GM23338 (cell line): ENCODE results near the gene PTPRC. TPM values are rescaled to one million over a fixed set of nuclear protein-coding genes. Genes with fewer than 3 reads are reported as not detected.

Experiments used
- ATAC-seq: fragments of 200-7000 bp; cut with Tn5 transposase; 3 replicates; pipeline ENCODE4 v1.9.1; 2020
- DNase-seq: peaks from one replicate; pipeline ENCODE4 v3.0.0-alpha.2; 2015; ENCODE audit warnings: low spot score
- H2AFZ ChIP-seq: fragments of 200-600 bp; sonication (generic); 2 replicates; pipeline ENCODE4 v1.8.0; 2016; ENCODE audit warnings: antibody characterized with exemption, mild to moderate bottlenecking, moderate library complexity
- H3F3A ChIP-seq: fragments of 200-600 bp; sonication (generic); replicated peaks from 2 replicates; pipeline ENCODE4 v1.8.0; 2017; ENCODE audit warnings: antibody characterized with exemption, mixed run types, low read depth
- H3K27ac ChIP-seq: fragments of 200-600 bp; sonication (generic); 2 replicates; pipeline ENCODE4 v1.6.1; 2016; ENCODE audit warnings: low read depth
- H3K27me3 ChIP-seq: fragments of 200-600 bp; sonication (generic); 2 replicates; pipeline ENCODE4 v1.8.0; 2016; ENCODE audit warnings: mild to moderate bottlenecking, mixed run types, moderate library complexity; ENCODE audit not compliant: insufficient read depth
- H3K36me3 ChIP-seq: fragments of 200-600 bp; sonication (generic); 2 replicates; pipeline ENCODE4 v1.8.0; 2016; ENCODE audit warnings: mild to moderate bottlenecking; ENCODE audit not compliant: insufficient read depth
- H3K4me1 ChIP-seq: fragments of 200-600 bp; sonication (generic); 2 replicates; pipeline ENCODE4 v1.8.0; 2016; ENCODE audit warnings: mild to moderate bottlenecking, moderate library complexity; ENCODE audit not compliant: insufficient read depth
- H3K4me2 ChIP-seq: fragments of 200-600 bp; sonication (generic); 2 replicates; pipeline ENCODE4 v1.7.1; 2017; ENCODE audit warnings: mixed run types
- H3K4me3 ChIP-seq: fragments of 200-600 bp; sonication (generic); 2 replicates; pipeline ENCODE4 v1.6.1; 2016; ENCODE audit warnings: mixed run types
- H3K79me2 ChIP-seq: fragments of 200-600 bp; sonication (generic); replicated peaks from 2 replicates; pipeline ENCODE4 v1.8.0; 2017; ENCODE audit warnings: mild to moderate bottlenecking; ENCODE audit not compliant: insufficient read depth
- H3K9me2 ChIP-seq: fragments of 200-600 bp; sonication (generic); 2 replicates; pipeline ENCODE4 v1.8.0; 2017; ENCODE audit not compliant: insufficient read depth
- H4K20me1 ChIP-seq: fragments of 200-600 bp; sonication (generic); replicated peaks from 2 replicates; pipeline ENCODE4 v1.8.0; 2017; ENCODE audit warnings: mild to moderate bottlenecking; ENCODE audit not compliant: insufficient read depth
- H3K27ac Mint-ChIP-seq: 2 replicates; pipeline ENCODE4 v1.8.0; 2020; ENCODE audit warnings: inconsistent platforms, mild to moderate bottlenecking, moderate library complexity, mixed read lengths
- H3K27me3 Mint-ChIP-seq: 3 replicates; pipeline ENCODE4 v1.8.0; 2022; ENCODE audit warnings: low read depth, mild to moderate bottlenecking, moderate library complexity, mixed read lengths, inconsistent platforms; ENCODE audit not compliant: insufficient read depth, poor library complexity
- H3K36me3 Mint-ChIP-seq: 3 replicates; pipeline ENCODE4 v1.8.0; 2021; ENCODE audit warnings: low read depth, mild to moderate bottlenecking, inconsistent platforms, moderate library complexity, mixed read lengths
- H3K4me1 Mint-ChIP-seq: 3 replicates; pipeline ENCODE4 v1.8.0; 2020; ENCODE audit warnings: mild to moderate bottlenecking, inconsistent platforms, mixed read lengths
- H3K4me3 Mint-ChIP-seq: 3 replicates; pipeline ENCODE4 v1.8.0; 2021; ENCODE audit warnings: moderate library complexity, mild to moderate bottlenecking, inconsistent platforms, mixed read lengths
- H3K9me3 Mint-ChIP-seq: 3 replicates; pipeline ENCODE4 v1.8.0; 2020; ENCODE audit warnings: moderate library complexity, mild to moderate bottlenecking, inconsistent platforms, mixed read lengths
- CREB1 ChIP-seq: fragments of 250-450 bp; sonication (Bioruptor Pico); IDR thresholded peaks from 2 replicates; pipeline ENCODE4 v1.5.0; 2020; ENCODE audit warnings: low read depth, mild to moderate bottlenecking, moderate library complexity
- ETS1 ChIP-seq: IDR thresholded peaks from 2 replicates; pipeline ENCODE4 v1.6.1; 2016; ENCODE audit warnings: antibody characterized with exemption
- EZH2 ChIP-seq: fragments of 200-600 bp; sonication (generic); IDR thresholded peaks from one replicate; pipeline ENCODE4 v1.8.0; 2017; ENCODE audit warnings: antibody characterized with exemption, mild to moderate bottlenecking, low read depth; ENCODE audit not compliant: unreplicated experiment
- EZH2phosphoT487 ChIP-seq: fragments of 200-600 bp; sonication (generic); IDR thresholded peaks from one replicate; pipeline ENCODE4 v1.8.1; 2018; ENCODE audit warnings: antibody characterized with exemption; ENCODE audit not compliant: unreplicated experiment
- JUNB ChIP-seq: IDR thresholded peaks from one replicate; pipeline ENCODE4 v1.6.1; 2016; ENCODE audit warnings: antibody characterized with exemption; ENCODE audit not compliant: unreplicated experiment
- NANOG ChIP-seq: IDR thresholded peaks from 2 replicates; pipeline ENCODE4 v1.6.1; 2016; ENCODE audit warnings: antibody characterized with exemption, borderline replicate concordance
- POLR2AphosphoS5 ChIP-seq: IDR thresholded peaks from 2 replicates; pipeline ENCODE4 v1.6.1; 2016; ENCODE audit warnings: antibody characterized with exemption, low read depth
- STAT1 ChIP-seq: IDR thresholded peaks from one replicate; pipeline ENCODE4 v1.6.1; 2016; ENCODE audit warnings: antibody characterized with exemption; ENCODE audit not compliant: unreplicated experiment
- ZNF114 ChIP-seq: fragments of 250-450 bp; sonication (Bioruptor Pico); IDR thresholded peaks from 2 replicates; pipeline ENCODE4 v1.5.0; 2020; ENCODE audit warnings: mild to moderate bottlenecking, moderate library complexity
- ZNF331 ChIP-seq: fragments of 250-450 bp; sonication (Bioruptor Pico); IDR thresholded peaks from 2 replicates; pipeline ENCODE4 v1.5.0; 2020; ENCODE audit warnings: low read depth, mild to moderate bottlenecking, moderate library complexity
- polyA plus RNA-seq: library from polyadenylated mRNA; unstranded; fragments of >200 nt; fragmentation: Nextera tagmentation; extraction: Ambion mirVana; gene quantifications from 2 replicates; pipeline ENCODE4 v1.2.1, GENCODE V29; 2016
- total RNA-seq: library from RNA; depleted of rRNA; stranded (reverse); fragments of >200 nt; shearing (Covaris generic); gene quantifications from 2 replicates; pipeline ENCODE4 v1.2.3, GENCODE V29; 2014
- TF ChIP-seq, protein P1 (sequence below): IDR thresholded peaks from one replicate; pipeline ENCODE4 v1.6.1; 2018; ENCODE audit warnings: antibody characterized with exemption; ENCODE audit not compliant: unreplicated experiment
- TF ChIP-seq, protein P2 (sequence below), 2 experiments: fragments of 200-600 bp in 1 of 2; sonication (generic) in 1 of 2; conservative IDR thresholded peaks; 2 replicates each; pipeline versions ENCODE4 v1.5.1 to v1.6.1; 2016 to 2017; ENCODE audit warnings: antibody characterized with exemption in 2 of 2, low read depth in 2 of 2, mild to moderate bottlenecking in 2 of 2, moderate library complexity in 1 of 2

Gene PTPRC
- total and polyA plus RNA-seq, 2 experiments from 2014 or later, result 0.10 to 0.52 TPM

GRCh38 chr1:198749279-198749678, 110.4 kb downstream of the PTPRC start (continued):
- TF ChIP-seq, protein P1, sequence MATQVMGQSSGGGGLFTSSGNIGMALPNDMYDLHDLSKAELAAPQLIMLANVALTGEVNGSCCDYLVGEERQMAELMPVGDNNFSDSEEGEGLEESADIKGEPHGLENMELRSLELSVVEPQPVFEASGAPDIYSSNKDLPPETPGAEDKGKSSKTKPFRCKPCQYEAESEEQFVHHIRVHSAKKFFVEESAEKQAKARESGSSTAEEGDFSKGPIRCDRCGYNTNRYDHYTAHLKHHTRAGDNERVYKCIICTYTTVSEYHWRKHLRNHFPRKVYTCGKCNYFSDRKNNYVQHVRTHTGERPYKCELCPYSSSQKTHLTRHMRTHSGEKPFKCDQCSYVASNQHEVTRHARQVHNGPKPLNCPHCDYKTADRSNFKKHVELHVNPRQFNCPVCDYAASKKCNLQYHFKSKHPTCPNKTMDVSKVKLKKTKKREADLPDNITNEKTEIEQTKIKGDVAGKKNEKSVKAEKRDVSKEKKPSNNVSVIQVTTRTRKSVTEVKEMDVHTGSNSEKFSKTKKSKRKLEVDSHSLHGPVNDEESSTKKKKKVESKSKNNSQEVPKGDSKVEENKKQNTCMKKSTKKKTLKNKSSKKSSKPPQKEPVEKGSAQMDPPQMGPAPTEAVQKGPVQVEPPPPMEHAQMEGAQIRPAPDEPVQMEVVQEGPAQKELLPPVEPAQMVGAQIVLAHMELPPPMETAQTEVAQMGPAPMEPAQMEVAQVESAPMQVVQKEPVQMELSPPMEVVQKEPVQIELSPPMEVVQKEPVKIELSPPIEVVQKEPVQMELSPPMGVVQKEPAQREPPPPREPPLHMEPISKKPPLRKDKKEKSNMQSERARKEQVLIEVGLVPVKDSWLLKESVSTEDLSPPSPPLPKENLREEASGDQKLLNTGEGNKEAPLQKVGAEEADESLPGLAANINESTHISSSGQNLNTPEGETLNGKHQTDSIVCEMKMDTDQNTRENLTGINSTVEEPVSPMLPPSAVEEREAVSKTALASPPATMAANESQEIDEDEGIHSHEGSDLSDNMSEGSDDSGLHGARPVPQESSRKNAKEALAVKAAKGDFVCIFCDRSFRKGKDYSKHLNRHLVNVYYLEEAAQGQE, result no peak
- TF ChIP-seq, protein P2, sequence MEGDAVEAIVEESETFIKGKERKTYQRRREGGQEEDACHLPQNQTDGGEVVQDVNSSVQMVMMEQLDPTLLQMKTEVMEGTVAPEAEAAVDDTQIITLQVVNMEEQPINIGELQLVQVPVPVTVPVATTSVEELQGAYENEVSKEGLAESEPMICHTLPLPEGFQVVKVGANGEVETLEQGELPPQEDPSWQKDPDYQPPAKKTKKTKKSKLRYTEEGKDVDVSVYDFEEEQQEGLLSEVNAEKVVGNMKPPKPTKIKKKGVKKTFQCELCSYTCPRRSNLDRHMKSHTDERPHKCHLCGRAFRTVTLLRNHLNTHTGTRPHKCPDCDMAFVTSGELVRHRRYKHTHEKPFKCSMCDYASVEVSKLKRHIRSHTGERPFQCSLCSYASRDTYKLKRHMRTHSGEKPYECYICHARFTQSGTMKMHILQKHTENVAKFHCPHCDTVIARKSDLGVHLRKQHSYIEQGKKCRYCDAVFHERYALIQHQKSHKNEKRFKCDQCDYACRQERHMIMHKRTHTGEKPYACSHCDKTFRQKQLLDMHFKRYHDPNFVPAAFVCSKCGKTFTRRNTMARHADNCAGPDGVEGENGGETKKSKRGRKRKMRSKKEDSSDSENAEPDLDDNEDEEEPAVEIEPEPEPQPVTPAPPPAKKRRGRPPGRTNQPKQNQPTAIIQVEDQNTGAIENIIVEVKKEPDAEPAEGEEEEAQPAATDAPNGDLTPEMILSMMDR (conservative IDR thresholded peaks at IDR 0.05; ENCODE audit: low read depth in 2 of 2), result no peak
- TF ChIP-seq STAT1 (no peak), EZH2 (no peak)

DNA sequence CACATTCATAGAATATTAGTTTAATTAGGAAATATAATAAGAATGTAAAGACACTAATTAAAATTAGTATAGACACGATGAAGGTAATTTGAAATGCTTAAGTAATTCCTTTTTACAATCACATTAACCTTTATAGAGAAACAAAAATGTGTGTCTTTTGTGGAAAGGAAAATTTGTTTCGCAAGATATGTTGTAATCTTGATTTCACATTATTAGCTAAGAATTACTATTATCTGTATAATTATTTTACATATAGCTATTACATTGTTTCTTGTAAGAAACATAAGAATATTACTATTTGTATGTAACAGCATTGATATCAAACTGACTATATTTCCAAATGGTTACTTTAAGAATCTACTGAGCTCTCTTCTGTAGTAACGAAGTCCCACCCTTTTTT, 111.2 kb downstream of the PTPRC start:
- Histone ChIP-seq H3K4me1 (no peaks in the 10 kb centered on the region; the same call in 1 of the 2 replicates), H3K36me3 (no peaks in the 10 kb centered on the region), H3F3A (no peaks in the 10 kb centered on the region), H3K27me3 (no peaks in the 10 kb centered on the region), H2AFZ (0 out of 2 replicates have a peak overlapping the region, but pooled peaks have one; percentile 50), H3K9me2 (no peaks in the 10 kb centered on the region), H3K4me2 (no peak overlapping the region), H3K79me2 (no peaks in the 10 kb centered on the region), H3K4me3 (no peak overlapping the region), H4K20me1 (no peaks in the 10 kb centered on the region), H3K27ac (no peak overlapping the region)
- no peak for ATAC-seq
- Mint-ChIP-seq H3K4me3 (no peak overlapping the region), H3K36me3 (no peaks in the 10 kb centered on the region), H3K27ac (no peak overlapping the region), H3K9me3 (no peaks in the 10 kb centered on the region), H3K27me3 (no peaks in the 10 kb centered on the region), H3K4me1 (peaks cover 8% of the 10 kb centered on the region; the same call in 2 of the 3 replicates)
- no peak for DNase-seq
- TF ChIP-seq ZNF114 (CRISPR knock-in tag) (no peak), ETS1 (no peak), EZH2phosphoT487 (no peak), JUNB (no peak), ZNF331 (no peak), NANOG (no peak), STAT1 (no peak), EZH2 (no peak), POLR2AphosphoS5 (no peak), CREB1 (no peak)
- TF ChIP-seq, protein P2 (conservative IDR thresholded peaks at IDR 0.05; ENCODE audit: low read depth in 2 of 2), result no peak
- TF ChIP-seq, protein P1, result no peak
